Measurements from ENCODE around the gene C4BPB. TPM values are rescaled to one million over a fixed set of nuclear protein-coding genes. Genes with fewer than 3 reads are reported as not detected.

The C4BPB gene
- total RNA-seq (2021; fragmentation: NEBNext Ultra II Directional; extraction: Animal tissue kit (Norgen Biotek cat#: 25700)), result not detected in 2 replicates
- polyA plus RNA-seq (2011; rRNA removed), result not detected in 2 replicates
- 0.12 TPM for polyA plus RNA-seq (2011; cell fraction: cytosol; rRNA removed)
- not detected for polyA plus RNA-seq (2011; cell fraction: nucleus; rRNA removed)
- not detected in 4 replicates for polyA plus RNA-seq (2012, experiment 1 of 2)
- polyA plus RNA-seq (2012, experiment 2 of 2), result not detected
- polyA plus RNA-seq (2013, experiment 1 of 2), result not detected
- polyA plus RNA-seq (2013, experiment 2 of 2), result not detected
- polyA minus RNA-seq (2011; rRNA and poly(A)+ RNA removed), result not detected in 2 replicates
- polyA minus RNA-seq (2011; cell fraction: cytosol; rRNA and poly(A)+ RNA removed), result 2.9 TPM
- polyA minus RNA-seq (2011; cell fraction: nucleus; rRNA and poly(A)+ RNA removed), result 1.1 TPM
- long read RNA-seq, experiment 1, result 0 reads
- long read RNA-seq, experiment 2, result 0 reads

GRCh38 chr1:207088701-207089626 is at the start of gene C4BPB:
Gene C4BPB (plus strand): TSS chr1:207088860. CDS start chr1:207089532, 672 bp downstream.
- WGBS, 2 experiments (ENCODE audit: extremely low coverage in 1 of 2, insufficient coverage in 1 of 2, insufficient read length in 1 of 2, insufficient replicate concordance in 2 of 2, low coverage in 1 of 2, low lambda C conversion rate in 2 of 2, missing lambda C conversion rate in 1 of 2), result 91% methylated on average over 9 of the region's 9 CpGs; no CpG with 5 or more reads in 1 of the 2 experiments
- no peak within 1 kb of the TSS for H3K4me2 ChIP-seq (ENCODE audit: insufficient read depth in 1 of 2, low read depth in 2 of 2, low read length in 2 of 2)
- no peaks in the 10 kb centered on the region for H3K27me3 ChIP-seq (replicated peaks in 1 of 4; ENCODE audit: control insufficient read depth in 3 of 4, extremely low read depth in 1 of 4, insufficient read depth in 3 of 4, low read length in 3 of 4)
- H2BK15ac ChIP-seq (ENCODE audit: low read length), result no peak within 1 kb of the TSS
- no peak within 1 kb of the TSS for H4K5ac ChIP-seq (ENCODE audit: insufficient read length, low read depth, low read length)
- no peaks in the 10 kb centered on the region for H3K79me1 ChIP-seq (ENCODE audit: low read depth, low read length)
- H3K4ac ChIP-seq (replicated peaks; ENCODE audit: insufficient read length, low read depth, low read length), result no peak within 1 kb of the TSS
- H2BK20ac ChIP-seq (ENCODE audit: low read length), result no peak within 1 kb of the TSS
- no peak within 1 kb of the TSS for H4K91ac ChIP-seq (replicated peaks; ENCODE audit: insufficient read length, low read length)
- H2BK120ac ChIP-seq (replicated peaks; ENCODE audit: low read depth, low read length), result no peak within 1 kb of the TSS
- no peak within 1 kb of the TSS for H2AK5ac ChIP-seq (ENCODE audit: low read depth, low read length)
- H4K8ac ChIP-seq (ENCODE audit: extremely low read depth, insufficient read depth, low read length), result no peak within 1 kb of the TSS
- H2BK5ac ChIP-seq (ENCODE audit: low read depth, low read length), result no peak within 1 kb of the TSS
- no peak for DNase-seq (ENCODE audit: low read depth in 1 of 2, low spot score in 2 of 2)
- no peak within 1 kb of the TSS for H2AFZ ChIP-seq (ENCODE audit: low read length)
- H3K9ac ChIP-seq (replicated peaks in 1 of 4; ENCODE audit: extremely low read depth in 1 of 4, low read depth in 3 of 4, low read length in 3 of 4), result no peak within 1 kb of the TSS
- H3K4me3 ChIP-seq (ENCODE audit: extremely low read depth in 1 of 4, insufficient read depth in 2 of 4, low read depth in 3 of 4, low read length in 4 of 4), result no peak within 1 kb of the TSS
- H3K23me2 ChIP-seq (ENCODE audit: low read depth, low read length), result no peaks in the 10 kb centered on the region
- H3K23ac ChIP-seq (ENCODE audit: insufficient read length), result peak within 1 kb of the TSS; percentile 15
- H2BK12ac ChIP-seq (ENCODE audit: low read depth, low read length), result no peak within 1 kb of the TSS
- H3K14ac ChIP-seq (ENCODE audit: insufficient read length), result no peak within 1 kb of the TSS
- FAIRE-seq, result no peak
- H3K9me3 ChIP-seq (ENCODE audit: insufficient read depth in 2 of 2, low read depth in 1 of 2, low read length in 1 of 2), result no peaks in the 10 kb centered on the region
- no peak within 1 kb of the TSS for H3K56ac ChIP-seq (replicated peaks; ENCODE audit: insufficient read length, low read depth, low read length)
- CTCF ChIA-PET (ENCODE audit: partially characterized antibody), result interaction anchor here (0.9 to 1.0 kb wide), 2 partner anchors 11 to 39 kb away, joined by 3 read pairs; no protein-coding TSS in a partner anchor
- peaks cover 0 to 3% (median 0%) of the 10 kb centered on the region in 4 experiments; a peak in 2 of 7 replicates for H3K4me1 ChIP-seq (replicated peaks in 1 of 4; ENCODE audit: control insufficient read depth in 3 of 4, insufficient read depth in 4 of 4, low read length in 3 of 4)
- H3K18ac ChIP-seq (ENCODE audit: extremely low read depth, low read length), result no peak within 1 kb of the TSS
- no peaks in the 10 kb centered on the region; a peak in 1 of 8 replicates for H3K36me3 ChIP-seq (ENCODE audit: control insufficient read depth in 2 of 4, insufficient read depth in 4 of 4, low read length in 3 of 4)
- POLR2A ChIA-PET (ENCODE audit: partially characterized antibody), result no interaction called here
- H4K20me1 ChIP-seq (replicated peaks in 1 of 2; ENCODE audit: control insufficient read depth in 1 of 2, insufficient read depth in 2 of 2, low read length in 2 of 2), result no peaks in the 10 kb centered on the region
- H3K79me2 ChIP-seq (ENCODE audit: control insufficient read depth in 1 of 2, insufficient read depth in 2 of 2, low read length in 2 of 2), result no peaks in the 10 kb centered on the region
- H3K27ac ChIP-seq (ENCODE audit: low read depth, low read length), result no peak within 1 kb of the TSS
- TF ChIP-seq SIRT6 (IDR thresholded peaks at IDR 0.05; ENCODE audit: low read length) (no peak), EZH2 (IDR thresholded peaks at IDR 0.05; ENCODE audit: low read depth, low read length, severe bottlenecking) (no peak), ASH2L (IDR thresholded peaks at IDR 0.05; ENCODE audit: low read length) (no peak)

All from H1 (cell line).